HG03066 (cell line): Measurements from ENCODE around the gene BEGAIN.

Experiments used
- ATAC-seq: cut with Tn5 transposase; IDR thresholded peaks from one replicate; pipeline ENCODE4 v1.9.1; 2021; ENCODE audit warnings: low read depth; ENCODE audit not compliant: unreplicated experiment

Gene BEGAIN

DNA sequence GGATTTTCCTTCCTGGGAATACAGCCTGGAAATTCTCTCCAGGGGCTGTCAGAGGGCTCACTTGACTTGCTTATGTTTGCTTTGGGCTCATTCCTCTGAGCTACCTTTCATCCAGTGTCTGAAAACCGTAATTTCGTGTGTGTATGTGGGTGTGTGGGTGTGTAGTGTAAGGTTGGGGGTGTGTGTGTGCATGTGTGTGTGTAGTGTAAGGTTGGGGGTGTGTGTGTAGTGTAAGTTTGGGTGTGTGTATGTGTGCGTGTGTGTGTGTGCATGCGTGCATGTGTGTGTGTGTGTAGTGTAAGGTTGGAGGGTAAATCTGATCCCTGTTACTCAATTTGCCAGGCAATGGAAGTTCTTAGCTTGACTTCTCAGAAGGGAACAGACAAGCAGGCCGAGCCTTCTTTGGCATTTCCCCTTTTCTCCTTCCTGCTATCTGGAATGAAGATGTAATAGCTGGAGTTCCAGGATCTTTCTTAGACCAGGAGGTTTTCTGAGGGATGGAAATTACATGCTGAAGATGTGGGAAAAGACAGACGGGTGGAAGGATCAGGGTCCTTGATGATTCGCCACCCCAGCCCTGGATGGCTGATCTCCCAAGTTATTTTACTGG lies 15.5 kb upstream of the BEGAIN start:
- ATAC-seq, result no peak

DNA sequence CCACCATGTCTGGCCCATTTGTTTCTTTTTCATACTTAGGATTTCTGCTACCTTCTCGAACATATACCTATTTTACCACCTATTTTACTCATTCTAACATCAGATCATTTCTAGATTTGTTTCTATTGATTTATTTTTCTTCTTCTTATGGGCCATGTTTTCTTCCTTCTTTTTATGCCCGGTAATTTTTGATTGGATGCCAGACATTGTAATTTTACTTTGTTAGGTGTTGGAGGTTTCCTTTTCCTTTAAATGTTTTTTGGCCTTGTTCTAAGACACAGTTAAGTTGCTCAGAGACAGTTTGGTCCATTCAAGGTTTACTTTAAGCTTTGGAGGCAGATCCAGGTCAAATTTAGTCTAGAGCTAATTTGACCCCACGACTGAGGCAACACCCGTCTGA lies 14.7 kb upstream of the BEGAIN start:
- no peak for ATAC-seq

DNA sequence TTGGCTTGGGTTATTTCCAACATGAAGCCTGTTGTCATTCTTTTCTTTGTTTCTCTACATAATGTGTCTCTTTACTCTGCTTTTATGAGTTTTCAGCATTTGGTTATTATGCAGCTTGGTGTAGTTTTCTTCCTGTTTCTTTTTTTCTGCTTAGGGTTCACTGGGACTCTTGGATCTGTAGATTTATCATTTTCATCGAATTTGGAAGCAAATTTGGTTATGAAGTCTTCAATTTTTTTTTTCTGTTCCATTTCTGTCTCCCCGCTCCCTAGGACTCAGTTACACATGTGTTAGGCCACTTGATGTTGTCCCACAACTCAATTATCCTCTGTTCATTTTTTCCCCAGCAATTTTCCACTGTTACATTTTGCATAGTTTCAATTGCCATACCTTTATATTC lies 13.8 kb upstream of the BEGAIN start:
- ATAC-seq, result no peak

DNA sequence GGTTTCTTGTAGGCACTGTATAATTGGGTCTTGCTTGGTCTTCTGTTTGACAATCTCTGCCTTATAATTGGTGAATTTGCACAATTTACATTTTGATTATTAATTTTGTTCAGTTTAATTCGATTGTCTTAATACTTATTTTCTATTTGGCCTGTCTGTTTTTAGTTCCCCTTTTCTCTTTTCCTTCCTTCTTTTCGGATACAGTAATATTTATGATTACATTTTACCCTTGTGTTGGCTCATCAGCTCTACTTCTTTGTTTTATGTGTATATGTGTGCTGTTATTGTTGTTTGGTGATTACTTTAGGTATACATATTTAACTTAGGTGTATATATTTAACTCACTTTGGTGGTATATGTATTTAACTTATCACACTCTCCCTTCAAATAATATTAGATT lies 12.8 kb upstream of the BEGAIN start:
- ATAC-seq, result no peak

DNA sequence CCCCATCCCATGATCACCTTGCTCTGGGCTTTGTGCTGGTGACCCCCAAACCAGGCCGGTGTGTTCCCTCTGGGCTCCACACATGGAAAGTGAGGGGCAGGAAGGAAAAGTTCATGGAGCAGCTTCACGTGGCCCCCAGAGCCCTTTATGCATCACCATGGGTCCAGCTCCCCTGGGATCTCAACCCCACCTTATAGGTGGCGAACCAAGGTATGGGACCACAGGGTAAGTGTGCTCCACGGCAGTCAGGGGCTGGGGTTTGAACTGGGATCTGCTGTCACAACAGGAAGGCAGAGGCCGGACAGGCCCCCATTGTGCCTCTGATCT lies 7.4 kb upstream of the BEGAIN start:
- no peak for ATAC-seq

DNA sequence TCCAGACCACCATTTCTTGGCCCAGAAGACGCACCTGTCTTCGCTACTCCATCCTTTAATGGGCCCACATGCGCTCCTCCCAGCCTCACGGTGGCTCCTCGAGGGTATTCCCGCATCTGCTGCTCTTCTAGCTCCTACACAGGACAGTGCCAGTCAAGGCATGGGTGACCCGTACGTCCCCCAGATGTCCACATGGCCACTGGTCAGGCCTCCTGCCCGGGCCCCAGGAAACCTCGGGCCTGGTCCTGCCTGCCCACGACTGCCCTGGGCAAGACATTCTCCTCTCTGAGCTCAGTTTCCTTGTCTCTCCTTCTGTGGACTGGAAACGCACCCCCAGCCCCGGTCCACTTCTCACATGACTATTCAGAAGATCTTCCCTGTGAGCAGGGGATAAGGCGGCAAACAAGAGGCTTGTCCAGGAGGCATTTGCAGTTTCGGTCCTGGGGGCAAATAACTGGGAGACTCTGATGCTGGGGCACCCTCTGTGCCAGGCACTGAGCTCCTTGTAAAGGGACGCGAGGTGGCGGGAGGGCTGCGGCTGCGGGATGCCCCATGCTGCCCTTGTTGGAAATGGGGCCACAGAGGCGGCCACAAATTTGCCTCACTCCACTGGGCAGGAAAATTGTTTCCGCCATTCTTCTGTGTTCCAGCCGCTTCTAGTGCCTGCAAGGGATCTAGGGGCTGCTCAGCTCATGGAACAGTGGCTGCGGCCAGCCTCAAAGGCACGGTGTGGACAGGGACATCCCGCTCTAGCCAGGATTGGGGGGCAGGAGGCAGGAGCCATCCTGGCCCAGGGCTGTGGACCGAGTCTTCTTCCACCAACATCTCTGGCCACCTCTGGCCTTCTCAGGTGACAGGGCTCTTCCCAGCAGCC lies 6.8 kb upstream of the BEGAIN start:
- ATAC-seq, result no peak

DNA sequence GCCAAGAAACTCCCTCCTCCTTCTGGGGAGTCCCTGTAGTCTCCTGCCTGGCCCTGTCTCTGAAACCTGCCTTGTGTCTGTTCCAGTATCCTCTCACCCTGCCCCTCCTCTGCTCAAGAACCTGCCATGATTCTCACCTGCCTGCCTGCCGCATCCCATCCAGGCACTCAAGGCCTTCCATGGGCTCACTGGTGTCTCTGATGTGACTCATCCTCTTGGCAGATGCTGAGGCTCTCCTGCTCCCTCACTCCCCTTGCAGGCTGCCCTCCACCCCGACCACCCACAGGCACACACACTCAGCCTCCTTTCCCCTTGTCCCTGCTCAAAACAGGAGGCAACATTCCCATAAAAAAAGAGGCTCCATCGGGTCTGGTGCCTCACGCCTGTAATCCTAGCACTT lies 5.8 kb upstream of the BEGAIN start:
- ATAC-seq, result no peak

DNA sequence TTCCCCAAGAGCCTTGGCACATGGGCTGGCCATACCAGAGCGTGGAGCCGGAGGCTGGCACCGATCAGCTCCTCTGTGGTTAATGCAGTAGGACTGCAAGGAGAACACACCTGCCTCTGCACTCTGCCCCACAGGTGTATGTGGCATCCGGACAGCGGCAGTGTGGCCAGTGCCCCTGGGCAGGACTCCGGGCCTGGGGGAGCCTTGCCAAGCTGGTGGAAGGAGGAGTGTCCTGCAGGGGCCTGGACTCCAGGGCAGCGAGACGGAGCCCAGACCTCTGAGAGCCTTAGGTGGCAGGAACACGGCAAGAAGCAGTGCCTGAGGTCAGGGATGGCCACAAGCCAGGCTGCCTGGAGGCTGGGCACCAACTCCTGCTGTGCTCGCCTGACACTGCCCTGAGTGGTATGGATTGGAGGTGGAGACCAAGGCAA lies 5.3 kb upstream of the BEGAIN start:
- no peak for ATAC-seq

DNA sequence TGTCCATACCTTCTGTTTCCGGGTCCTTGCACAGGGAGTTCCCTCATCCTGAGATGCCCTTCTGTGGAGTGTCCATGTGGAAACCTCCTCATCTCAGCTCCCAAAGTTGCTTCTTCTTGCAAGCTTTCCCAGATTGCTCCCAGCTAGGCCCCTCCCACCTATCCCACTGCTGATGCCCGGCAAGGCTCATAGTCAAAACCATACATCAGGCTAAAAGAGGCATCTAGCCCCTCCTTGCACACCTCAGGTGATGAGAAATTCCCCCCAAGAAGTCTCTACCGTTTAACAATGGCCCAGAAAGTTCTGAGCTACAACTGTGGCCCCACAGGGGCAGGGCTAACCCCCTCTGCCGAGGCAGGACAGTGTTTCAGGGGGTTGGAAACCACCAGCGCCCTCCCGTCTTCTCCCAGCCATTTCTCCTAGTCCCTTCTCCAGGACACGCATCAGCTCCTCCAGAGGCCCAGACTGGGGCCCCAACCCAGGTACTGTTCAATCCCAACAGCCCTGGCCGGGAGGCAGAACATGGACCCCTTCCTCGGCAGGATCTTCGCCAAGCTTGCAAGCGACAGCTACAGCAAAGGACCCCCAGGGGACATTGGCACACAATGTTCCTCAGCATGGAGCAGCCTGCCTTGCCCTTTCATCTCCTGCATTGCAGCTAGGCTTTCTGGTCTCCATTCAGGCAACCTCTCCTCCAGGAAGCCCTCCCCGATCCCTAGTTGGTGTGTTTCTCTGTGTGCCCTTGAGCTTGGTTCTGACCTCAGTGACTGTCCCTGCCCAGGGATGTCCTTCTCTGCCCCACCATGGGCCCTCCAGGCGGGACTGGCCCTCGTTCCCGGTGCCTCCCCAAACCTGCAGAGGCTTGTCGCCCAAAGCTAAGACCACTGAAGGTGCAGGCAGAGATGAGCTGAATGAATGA lies 4.5 kb upstream of the BEGAIN start:
- ATAC-seq, result no peak

DNA sequence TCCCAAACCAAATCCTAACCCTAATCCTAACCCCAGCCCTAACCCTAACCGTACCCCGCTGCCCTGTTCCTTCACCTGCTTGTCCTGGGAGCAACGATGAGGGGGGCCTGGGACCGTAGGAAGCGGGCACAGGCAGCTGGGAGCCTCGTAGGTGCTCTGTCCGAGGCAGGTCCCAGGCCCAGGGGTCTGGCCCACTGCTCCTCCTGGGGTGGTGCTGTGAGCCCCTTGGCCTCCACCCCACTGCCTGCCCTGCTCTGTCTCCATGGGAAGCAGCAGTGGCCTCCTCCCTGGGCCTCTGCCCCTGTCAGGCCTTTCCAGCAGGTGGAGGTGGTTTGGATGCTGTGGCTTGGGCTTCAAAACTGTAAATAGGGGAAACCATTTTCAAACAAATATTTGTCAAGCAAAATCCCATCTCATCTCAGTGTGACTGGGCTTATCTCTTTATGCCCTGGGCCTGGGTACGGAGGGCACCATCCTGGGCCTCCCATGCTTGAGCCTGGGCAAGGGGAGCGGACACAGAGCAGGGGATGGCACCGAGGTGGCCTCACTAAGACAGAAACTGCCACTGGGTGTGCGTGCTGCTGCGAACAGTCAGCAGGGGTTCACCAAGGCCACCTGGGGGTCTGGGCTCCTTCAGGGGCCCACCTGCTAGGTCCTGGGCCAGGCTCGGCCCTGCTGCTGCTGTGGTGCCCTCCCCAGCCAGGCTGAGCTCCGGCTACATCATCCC lies 3.7 kb upstream of the BEGAIN start:
- no peak for ATAC-seq

DNA sequence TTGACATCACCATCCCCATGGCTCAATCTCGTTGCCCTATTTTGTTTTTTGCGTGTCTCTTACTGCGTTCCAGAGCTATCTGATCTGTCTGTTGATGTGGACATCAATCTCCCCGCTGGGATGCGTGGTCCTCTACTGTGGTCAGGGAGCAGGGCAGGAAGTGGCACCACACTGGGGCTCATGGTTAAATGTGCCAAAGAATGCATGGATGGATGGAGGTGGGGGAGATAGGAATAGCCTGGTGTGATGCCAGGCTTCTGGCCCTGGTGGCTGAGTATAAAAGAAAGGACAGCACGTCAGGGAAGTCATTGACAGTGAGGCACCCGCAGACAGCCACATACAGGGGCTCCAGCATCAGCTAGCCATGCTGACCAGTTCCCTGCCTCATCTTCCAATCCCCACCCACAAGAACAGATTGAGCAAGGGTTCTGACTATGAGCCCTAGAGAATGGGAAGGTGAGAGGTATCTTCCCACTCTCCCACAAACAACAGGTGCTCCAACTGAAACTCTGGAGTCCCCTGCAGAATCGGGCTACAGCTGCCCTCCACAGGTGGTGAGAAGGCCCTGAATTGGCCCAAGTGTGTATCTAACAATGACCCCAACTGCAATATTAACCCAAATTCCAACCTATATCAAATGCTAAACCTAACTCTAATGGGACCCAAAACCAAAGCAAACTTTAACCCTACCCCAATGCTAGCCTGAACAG lies 2.7 kb upstream of the BEGAIN start:
- no peak for ATAC-seq

DNA sequence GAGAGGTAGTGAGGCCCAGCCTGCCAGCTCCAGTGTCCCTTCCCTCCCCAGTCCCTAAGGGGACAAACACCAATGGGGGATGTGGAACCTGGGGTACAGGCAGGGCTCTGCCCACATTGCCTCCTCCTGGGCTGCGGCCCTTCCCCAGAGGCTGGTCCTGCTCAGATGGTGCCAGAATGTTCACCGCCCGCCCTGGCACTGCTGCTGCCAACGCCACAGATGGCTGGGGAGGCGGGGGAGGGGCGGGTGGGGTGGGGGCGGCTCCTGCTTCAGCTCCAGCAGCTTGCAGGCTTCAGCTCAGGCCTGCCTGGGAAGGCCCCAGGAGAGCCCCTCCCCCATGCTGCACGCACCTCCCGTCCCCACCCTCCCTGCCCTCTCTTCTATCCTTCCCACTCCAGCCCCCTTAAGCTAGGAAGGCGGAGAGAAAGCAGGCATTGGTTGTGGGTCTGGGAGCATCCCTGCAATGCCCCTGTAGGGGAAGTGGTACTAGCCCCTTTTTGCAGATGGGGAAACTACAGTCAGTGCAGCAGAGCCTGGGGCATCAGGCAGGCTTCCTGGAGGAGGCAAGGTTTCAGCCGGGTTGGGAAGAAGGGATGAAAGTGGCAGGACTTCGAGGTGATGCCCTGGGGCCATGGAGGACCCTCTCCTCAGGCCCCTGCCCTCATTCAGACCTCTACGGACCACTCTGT lies 2.0 kb upstream of the BEGAIN start:
- ATAC-seq, result no peak

DNA sequence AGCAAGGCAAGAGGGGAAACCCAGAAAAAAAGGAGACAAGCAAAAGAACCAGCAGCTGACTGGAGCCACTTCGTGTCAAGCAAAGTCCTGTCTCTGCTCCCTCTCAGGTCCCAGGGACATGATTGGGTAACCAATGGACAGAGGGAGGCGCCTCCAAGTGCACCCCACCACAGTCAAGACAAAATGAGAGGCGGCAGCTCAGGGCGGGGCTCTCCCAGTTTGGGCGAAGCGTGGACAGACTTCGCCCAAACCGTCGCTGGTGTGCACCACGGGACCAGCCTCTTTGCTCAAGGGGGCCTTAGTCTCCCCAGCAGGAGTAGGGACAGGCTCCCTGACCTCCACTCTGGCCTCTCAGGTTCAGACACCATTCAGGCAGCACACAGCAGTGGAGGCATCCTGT lies 1.5 kb upstream of the BEGAIN start:
- no peak for ATAC-seq

DNA sequence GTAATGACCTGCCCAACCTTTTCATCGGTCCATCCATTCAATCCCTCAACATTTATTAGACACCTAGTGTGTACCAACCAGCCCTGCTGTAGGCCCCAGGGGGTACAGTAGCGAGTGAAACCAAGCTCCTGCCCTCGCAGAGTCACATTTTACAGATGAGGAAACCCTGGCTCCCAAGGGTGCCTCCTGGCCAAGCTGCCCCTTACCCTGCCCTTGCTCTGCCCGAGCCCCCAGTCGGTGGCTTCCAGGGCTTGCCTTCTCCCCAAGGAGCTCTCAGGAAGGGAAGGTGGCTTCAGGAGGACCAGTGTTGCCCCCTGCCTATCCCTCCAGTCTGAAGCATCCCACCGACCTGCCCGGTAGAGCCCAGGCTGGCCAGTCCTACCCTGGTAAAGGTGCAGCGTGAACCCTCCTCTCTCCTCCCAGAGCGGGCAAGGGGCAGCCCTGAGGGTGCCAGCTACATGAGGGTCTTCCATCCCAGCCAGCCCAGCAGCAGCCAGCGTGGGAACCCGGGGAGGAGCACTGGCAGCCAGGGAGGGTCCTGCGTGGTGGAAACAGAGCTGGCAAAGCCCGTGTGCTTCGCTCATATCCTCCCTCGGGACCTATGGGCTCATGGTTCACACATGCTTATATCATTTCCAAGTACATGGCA lies 670 bp upstream of the BEGAIN start:
- no peak for ATAC-seq

DNA sequence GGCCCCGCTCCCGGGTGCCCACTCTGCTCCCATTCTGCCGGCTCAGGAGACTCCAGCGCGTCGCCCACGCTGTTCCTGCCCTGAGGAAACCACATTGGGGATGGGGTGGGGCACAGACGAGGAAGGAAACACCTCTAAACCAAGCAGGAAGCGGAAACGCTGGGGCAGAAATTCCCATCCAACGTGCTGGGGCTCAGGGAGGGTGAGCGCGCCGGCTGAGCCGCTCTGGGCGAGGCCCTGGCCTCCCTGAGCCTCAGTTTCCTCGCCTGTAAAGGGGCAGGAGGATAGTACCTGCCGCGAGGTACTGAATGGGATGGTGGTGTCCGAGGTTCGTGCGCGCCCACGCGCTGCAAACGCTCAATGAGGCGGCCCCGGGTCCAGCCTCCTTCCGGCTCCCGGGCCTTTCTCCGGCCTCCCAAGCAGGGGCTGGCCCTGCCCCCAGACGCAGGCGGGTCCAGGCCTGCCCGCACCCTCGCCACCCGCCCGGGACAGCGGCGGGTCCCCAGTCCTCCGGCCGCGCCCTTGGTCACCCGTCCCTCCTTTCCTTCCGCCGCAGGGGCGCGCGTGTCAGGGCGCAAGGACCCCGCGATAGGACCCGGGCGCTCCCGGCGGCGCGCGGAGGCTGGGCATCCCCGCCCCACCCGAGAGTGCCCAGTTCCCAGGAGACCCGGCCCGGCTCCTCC lies 673 bp downstream of the BEGAIN start:
- ATAC-seq, result no peak

DNA sequence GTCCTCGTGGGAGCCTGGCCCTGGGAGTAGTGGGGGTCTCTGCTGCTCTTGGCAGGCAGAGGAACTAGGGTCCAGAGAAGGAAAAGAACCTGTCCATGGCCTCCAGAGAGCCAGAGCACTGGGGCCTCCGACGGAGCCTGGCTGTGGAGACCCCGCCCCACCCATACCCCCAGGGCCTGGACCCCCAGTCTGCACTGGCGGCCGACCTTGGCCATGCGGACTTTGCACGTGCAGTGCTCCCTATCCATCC lies 1.1 kb downstream of the BEGAIN start:
- ATAC-seq, result no peak

DNA sequence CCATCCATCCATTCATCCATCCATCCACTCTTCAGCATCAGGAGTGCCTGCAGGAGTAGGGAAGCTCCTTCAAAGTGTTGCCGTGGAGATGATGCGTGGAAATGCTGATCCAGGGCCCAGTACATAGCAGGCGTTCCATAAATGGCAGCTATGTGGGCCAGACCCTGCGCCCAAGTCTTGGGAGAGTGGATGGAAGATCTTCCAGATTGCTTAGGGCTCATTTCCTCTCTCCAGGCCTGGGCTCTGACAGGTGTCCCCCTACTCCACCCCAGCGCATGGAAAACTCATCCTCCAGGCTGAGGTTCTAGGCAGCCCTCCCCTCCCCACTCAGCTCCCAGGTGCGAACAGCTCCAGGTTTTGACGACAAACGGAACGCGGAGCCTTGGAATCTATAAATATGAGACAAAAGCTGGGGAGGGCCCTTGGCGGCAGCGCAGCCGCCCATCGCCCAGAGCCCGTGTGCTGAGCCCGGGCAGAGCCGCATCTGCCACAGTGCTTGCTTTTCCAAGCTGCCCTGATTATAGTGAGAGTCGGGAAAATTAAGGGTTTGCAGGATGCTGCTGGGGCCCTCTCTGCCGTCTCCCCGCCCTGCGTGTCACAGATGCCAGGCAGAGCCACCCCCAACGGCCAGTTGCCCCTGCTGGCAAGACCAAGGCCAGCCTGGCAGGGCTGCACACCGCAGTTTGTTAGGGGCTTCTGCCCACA lies 1.6 kb downstream of the BEGAIN start:
- no peak for ATAC-seq
